H1 (cell line): ENCODE results near the gene GEMIN7. TPM values are rescaled to one million over a fixed set of nuclear protein-coding genes. Genes with fewer than 3 reads are reported as not detected.

ENCODE experiments used
- CTCF ChIA-PET: fragments of 300-600 bp; sonication (Branson Sonifier 250); formaldehyde crosslinking; loops from one replicate; lab custom pipeline; 2021; ENCODE audit not compliant: partially characterized antibody; lab: Charles Lee
- POLR2A ChIA-PET: fragments of 300-600 bp; sonication (Branson Sonifier 250); formaldehyde crosslinking; loops from one replicate; lab custom pipeline; 2021; ENCODE audit warnings: inconsistent platforms; ENCODE audit not compliant: partially characterized antibody; lab: Charles Lee
- DNase-seq, 2 experiments: peaks; one replicate each; pipeline versions ENCODE4 v3.0.0 to v3.0.0-alpha.2; 2010 to 2022; ENCODE audit warnings: low spot score in 2 of 2, low read depth in 1 of 2, mixed read lengths in 1 of 2
- FAIRE-seq: peaks from 2 replicates; lab custom pipeline; 2011; peaks lifted over from hg19 to GRCh38; lab: Jason Lieb, UNC
- H2AFZ ChIP-seq: 2 replicates; pipeline ENCODE4 v1.8.1; 2012; ENCODE audit warnings: low read length, inconsistent platforms
- H2AK5ac ChIP-seq: 2 replicates; pipeline ENCODE4 v1.6.1; 2013; ENCODE audit warnings: low read depth, low read length
- H2BK120ac ChIP-seq: replicated peaks from 2 replicates; pipeline ENCODE3; 2013; ENCODE audit warnings: low read depth, low read length, inconsistent platforms
- H2BK12ac ChIP-seq: 2 replicates; pipeline ENCODE4 v1.6.1; 2013; ENCODE audit warnings: low read depth, low read length
- H2BK15ac ChIP-seq: 2 replicates; pipeline ENCODE4 v1.6.1; 2013; ENCODE audit warnings: low read length
- H2BK20ac ChIP-seq: 2 replicates; pipeline ENCODE4 v1.6.1; 2013; ENCODE audit warnings: low read length
- H2BK5ac ChIP-seq: 2 replicates; pipeline ENCODE4 v1.6.1; 2013; ENCODE audit warnings: low read depth, low read length
- H3K14ac ChIP-seq: 2 replicates; pipeline ENCODE4 v1.6.1; 2013; ENCODE audit warnings: inconsistent platforms; ENCODE audit not compliant: insufficient read length
- H3K18ac ChIP-seq: 2 replicates; pipeline ENCODE4 v1.6.1; 2013; ENCODE audit warnings: low read length; ENCODE audit errors: extremely low read depth
- H3K23ac ChIP-seq: 2 replicates; pipeline ENCODE4 v1.6.1; 2013; ENCODE audit warnings: inconsistent platforms; ENCODE audit not compliant: insufficient read length
- H3K23me2 ChIP-seq: 2 replicates; pipeline ENCODE4 v1.6.1; 2013; ENCODE audit warnings: low read depth, low read length
- H3K27ac ChIP-seq: 2 replicates; pipeline ENCODE4 v1.6.1; 2011; ENCODE audit warnings: low read depth, low read length, inconsistent platforms
- H3K27me3 ChIP-seq, 4 experiments: replicated peaks in 1 of 4; 1 replicate in 1 of 4; 2 replicates in 3 of 4; pipeline versions ENCODE4 v1.6.1 to v1.8.1; 2011 to 2013; ENCODE audit warnings: low read length in 3 of 4, mild to moderate bottlenecking in 3 of 4, inconsistent platforms in 2 of 4, mixed read lengths in 2 of 4, moderate library complexity in 1 of 4; ENCODE audit not compliant: control insufficient read depth in 3 of 4, insufficient read depth in 3 of 4; ENCODE audit errors: extremely low read depth in 1 of 4
- H3K36me3 ChIP-seq, 4 experiments: 2 replicates each; pipeline versions ENCODE4 v1.6.1 to v1.8.1; 2011 to 2013; ENCODE audit warnings: mild to moderate bottlenecking in 4 of 4, low read length in 3 of 4, moderate library complexity in 2 of 4, control low read depth in 1 of 4, inconsistent platforms in 1 of 4; ENCODE audit not compliant: insufficient read depth in 4 of 4, control insufficient read depth in 2 of 4
- H3K4ac ChIP-seq: replicated peaks from 2 replicates; pipeline ENCODE3; 2013; ENCODE audit warnings: low read length, low read depth, mixed read lengths, inconsistent platforms; ENCODE audit not compliant: insufficient read length
- H3K4me1 ChIP-seq, 4 experiments: replicated peaks in 1 of 4; 1 replicate in 1 of 4; 2 replicates in 3 of 4; pipeline versions ENCODE4 v1.6.1 to v1.8.1; 2011 to 2013; ENCODE audit warnings: low read length in 3 of 4, inconsistent platforms in 2 of 4, mixed read lengths in 1 of 4; ENCODE audit not compliant: insufficient read depth in 4 of 4, control insufficient read depth in 3 of 4
- H3K4me2 ChIP-seq, 2 experiments: 2 replicates each; pipeline versions ENCODE4 v1.6.1 to v1.8.1; 2011 to 2013; ENCODE audit warnings: low read depth in 2 of 2, low read length in 2 of 2, control low read depth in 1 of 2, inconsistent platforms in 1 of 2, mild to moderate bottlenecking in 1 of 2; ENCODE audit not compliant: insufficient read depth in 1 of 2
- H3K4me3 ChIP-seq, 4 experiments: fragments of 200-600, 300-600 bp in 1 of 4; sonication (generic), shearing (Covaris generic), sonication (Bioruptor Twin) in 1 of 4; 2 replicates each; pipeline versions ENCODE4 v1.5.1 to v1.8.1; 2011 to 2016; ENCODE audit warnings: low read length in 4 of 4, low read depth in 3 of 4, control low read depth in 2 of 4, inconsistent platforms in 2 of 4, mild to moderate bottlenecking in 2 of 4, mixed read lengths in 1 of 4, moderate library complexity in 1 of 4; ENCODE audit not compliant: insufficient read depth in 2 of 4; ENCODE audit errors: extremely low read depth in 1 of 4
- H3K56ac ChIP-seq: replicated peaks from 2 replicates; pipeline ENCODE3; 2013; ENCODE audit warnings: low read depth, mild to moderate bottlenecking, mixed read lengths, low read length, inconsistent platforms; ENCODE audit not compliant: insufficient read length
- H3K79me1 ChIP-seq: 2 replicates; pipeline ENCODE4 v1.6.1; 2013; ENCODE audit warnings: low read depth, low read length, control low read depth
- H3K79me2 ChIP-seq, 2 experiments: 2 replicates each; pipeline versions ENCODE4 v1.6.1 to v1.8.1; 2012 to 2013; ENCODE audit warnings: low read length in 2 of 2, mild to moderate bottlenecking in 2 of 2, inconsistent platforms in 1 of 2; ENCODE audit not compliant: insufficient read depth in 2 of 2, control insufficient read depth in 1 of 2
- H3K9ac ChIP-seq, 4 experiments: replicated peaks in 1 of 4; 1 replicate in 1 of 4; 2 replicates in 3 of 4; pipeline versions ENCODE4 v1.6.1 to v1.8.1; 2011 to 2013; ENCODE audit warnings: low read depth in 3 of 4, low read length in 3 of 4, control low read depth in 2 of 4, mild to moderate bottlenecking in 2 of 4, moderate library complexity in 2 of 4, inconsistent platforms in 1 of 4; ENCODE audit errors: extremely low read depth in 1 of 4
- H3K9me3 ChIP-seq, 2 experiments: 2 replicates each; pipeline versions ENCODE4 v1.6.1 to v1.8.1; 2012 to 2013; ENCODE audit warnings: mild to moderate bottlenecking in 2 of 2, moderate library complexity in 2 of 2, control low read depth in 1 of 2, inconsistent platforms in 1 of 2, low read depth in 1 of 2, low read length in 1 of 2, mixed read lengths in 1 of 2; ENCODE audit not compliant: insufficient read depth in 2 of 2
- H4K20me1 ChIP-seq, 2 experiments: replicated peaks in 1 of 2; 2 replicates each; pipeline versions ENCODE3 to v1.8.1; 2011 to 2013; ENCODE audit warnings: inconsistent platforms in 2 of 2, low read length in 2 of 2, mild to moderate bottlenecking in 1 of 2; ENCODE audit not compliant: insufficient read depth in 2 of 2, control insufficient read depth in 1 of 2
- H4K5ac ChIP-seq: 2 replicates; pipeline ENCODE4 v1.6.1; 2013; ENCODE audit warnings: low read length, low read depth, mixed read lengths, inconsistent platforms; ENCODE audit not compliant: insufficient read length
- H4K8ac ChIP-seq: 2 replicates; pipeline ENCODE4 v1.8.0; 2013; ENCODE audit warnings: mild to moderate bottlenecking, moderate library complexity, low read length, inconsistent platforms; ENCODE audit not compliant: insufficient read depth; ENCODE audit errors: extremely low read depth
- H4K91ac ChIP-seq: replicated peaks from 2 replicates; pipeline ENCODE3; 2013; ENCODE audit warnings: low read length, mixed read lengths, inconsistent platforms; ENCODE audit not compliant: insufficient read length
- WGBS, 2 experiments: shearing (Covaris generic) in 1 of 2; methylation state at CpG; one replicate each; pipeline versions ENCODE4 v1.1.6 to v1.1.7; 2013 to 2015; ENCODE audit warnings: low lambda C conversion rate in 2 of 2, mixed read lengths in 2 of 2, inconsistent platforms in 1 of 2, low coverage in 1 of 2, missing lambda C conversion rate in 1 of 2; ENCODE audit not compliant: insufficient replicate concordance in 2 of 2, insufficient coverage in 1 of 2, insufficient read length in 1 of 2; ENCODE audit errors: extremely low coverage in 1 of 2, missing lambda C conversion rate in 1 of 2; 5-methylcytosine and 5-hydroxymethylcytosine counted together
- polyA plus RNA-seq, 7 experiments: library from polyadenylated mRNA; depleted of rRNA in 3 of 7; stranded (reverse) in 5 of 7; unstranded in 2 of 7; fragments of >200 nt in 5 of 7; fragments of 200-250 nt in 2 of 7; gene quantifications; 1 replicate in 5 of 7; 2 replicates in 1 of 7; 4 replicates in 1 of 7; pipeline versions ENCODE4 v1.2.1 to v1.2.3, GENCODE V29; 2011 to 2013; ENCODE audit warnings: missing spikeins in 2 of 7, mixed read lengths in 2 of 7
- total RNA-seq: library from RNA; stranded (reverse); fragmentation: NEBNext Ultra II Directional; extraction: Animal tissue kit (Norgen Biotek cat#: 25700); gene quantifications from 2 replicates; pipeline ENCODE4 v1.2.1, GENCODE V29; 2021

GEMIN7 gene
- total and polyA plus RNA-seq, 2 of the 8 experiments (the other 6 are each of a cell fraction or from before 2014, with no cell fraction given): 48.0 to 91.6 TPM

GRCh38 chr19:45119582-45119981 lies 40.5 kb downstream of the GEMIN7 start:
- Histone ChIP-seq H3K79me1 (peaks cover 50% of the 10 kb centered on the region), H2BK15ac (no peak overlapping the region), H3K4me3 (no peak overlapping the region), H2AFZ (no peak overlapping the region), H2BK12ac (no peak overlapping the region), H3K9ac (no peak overlapping the region), H4K20me1 (peaks cover 38 to 55% of the 10 kb centered on the region in 2 experiments), H2BK120ac (no peak overlapping the region), H2BK5ac (no peak overlapping the region), H3K4ac (no peak overlapping the region), H4K91ac (no peak overlapping the region), H3K27ac (no peak overlapping the region), H3K4me2 (no peak overlapping the region), H3K23me2 (no peaks in the 10 kb centered on the region), H2AK5ac (no peak overlapping the region), H3K4me1 (peaks cover 0 to 18% (median 1%) of the 10 kb centered on the region in 4 experiments; a peak in 6 of 7 replicates), H4K8ac (no peak overlapping the region), H2BK20ac (no peak overlapping the region), H3K79me2 (peaks cover 3 to 70% of the 10 kb centered on the region in 2 experiments; a peak in 3 of 4 replicates), H4K5ac (no peak overlapping the region), H3K56ac (no peak overlapping the region), H3K36me3 (no peaks in the 10 kb centered on the region), H3K18ac (no peak overlapping the region), H3K27me3 (no peaks in the 10 kb centered on the region), H3K23ac (no peak overlapping the region), H3K14ac (no peak overlapping the region), H3K9me3 (no peaks in the 10 kb centered on the region)
- CTCF ChIA-PET: interaction anchor here (0.7 to 1.6 kb wide), 2 partner anchors 12 to 27 kb away, joined by 3 to 5 read pairs; no protein-coding TSS in a partner anchor
- no peak for DNase-seq
- 93% methylated on average over 6 of the region's 6 CpGs; no CpG with 5 or more reads in 1 of the 2 experiments for WGBS, 2 experiments
- POLR2A ChIA-PET: interaction anchor here (0.8 to 1.9 kb wide), 3 partner anchors 19 to 187 kb away, joined by 4 to 5 read pairs (median 4); no protein-coding TSS in a partner anchor
- no peak for FAIRE-seq
